ENCODE results near the gene VCL.
"Not testable (repeated sequence)": the region's sequence is repeated elsewhere in the genome, so short reads cannot be mapped to it uniquely, and the experiment has no call there.

The VCL gene

DNA sequence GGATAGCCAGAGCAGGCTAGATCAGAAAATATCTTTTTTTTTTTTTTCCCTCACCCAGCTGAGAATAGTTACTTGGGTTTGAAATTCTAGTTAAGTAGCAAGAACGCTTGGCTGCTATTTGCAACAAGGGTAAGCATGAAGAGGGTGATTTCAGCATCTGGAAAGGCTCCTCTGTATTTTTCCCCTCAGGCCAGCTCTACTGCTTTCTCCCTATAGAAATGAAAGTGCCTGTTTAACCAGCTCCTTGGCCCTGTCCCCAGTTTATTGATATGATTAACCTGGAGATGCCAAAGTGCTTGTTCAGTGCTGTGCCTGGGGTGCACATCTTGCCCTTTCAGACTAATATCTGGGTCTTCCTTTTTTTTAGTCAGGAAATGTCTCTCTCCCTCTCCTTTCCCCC, 115.6 kb downstream of the VCL start:
- DNase-seq, result no peak

DNA sequence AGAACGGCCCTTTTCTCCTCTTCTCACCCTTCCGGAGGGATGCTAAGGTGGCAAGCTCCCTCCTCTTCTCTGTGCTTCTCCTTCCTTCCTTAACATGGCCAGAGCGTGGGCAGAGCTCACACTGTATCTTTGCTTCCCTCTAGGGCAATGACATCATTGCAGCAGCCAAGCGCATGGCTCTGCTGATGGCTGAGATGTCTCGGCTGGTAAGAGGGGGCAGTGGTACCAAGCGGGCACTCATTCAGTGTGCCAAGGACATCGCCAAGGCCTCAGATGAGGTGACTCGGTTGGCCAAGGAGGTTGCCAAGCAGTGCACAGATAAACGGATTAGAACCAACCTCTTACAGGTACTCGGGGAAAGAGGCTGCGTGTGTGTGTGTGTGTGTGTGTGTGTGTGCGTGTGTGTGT, 116.1 kb downstream of the VCL start:
- DNase-seq, result no peak

DNA sequence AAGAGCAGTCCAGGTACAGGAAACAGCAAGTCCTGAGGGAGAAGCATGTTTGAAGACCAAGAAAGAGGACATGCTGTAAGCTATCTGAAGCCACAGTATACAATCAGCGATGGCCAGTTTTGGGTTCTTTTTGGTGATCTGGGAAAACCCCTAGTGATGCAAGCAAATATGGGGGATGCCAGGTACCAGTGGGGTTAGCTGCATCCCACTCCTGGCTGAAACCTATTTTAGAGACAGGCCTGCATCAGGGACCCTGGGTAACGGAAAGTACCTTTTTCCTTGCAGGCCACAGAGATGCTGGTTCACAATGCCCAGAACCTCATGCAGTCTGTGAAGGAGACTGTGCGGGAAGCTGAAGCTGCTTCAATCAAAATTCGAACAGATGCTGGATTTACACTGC, 119.8 kb downstream of the VCL start:
- DNase-seq, result no peak

DNA sequence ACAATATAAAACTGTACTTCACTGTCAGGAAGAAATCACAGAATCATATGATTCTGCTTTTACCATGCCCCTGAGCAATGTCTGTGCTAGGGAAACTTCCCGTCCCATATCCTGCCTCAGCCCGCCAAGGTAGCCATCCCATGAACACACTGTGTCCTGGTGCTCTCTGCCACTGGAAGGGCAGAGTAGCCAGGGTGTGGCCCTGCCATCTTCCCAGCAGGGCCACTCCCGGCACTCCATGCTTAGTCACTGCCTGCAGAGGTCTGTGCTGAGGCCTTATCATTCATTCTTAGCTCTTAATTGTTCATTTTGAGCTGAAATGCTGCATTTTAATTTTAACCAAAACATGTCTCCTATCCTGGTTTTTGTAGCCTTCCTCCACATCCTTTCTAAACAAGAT, 120.9 kb downstream of the VCL start:
- no peak for DNase-seq

DNA sequence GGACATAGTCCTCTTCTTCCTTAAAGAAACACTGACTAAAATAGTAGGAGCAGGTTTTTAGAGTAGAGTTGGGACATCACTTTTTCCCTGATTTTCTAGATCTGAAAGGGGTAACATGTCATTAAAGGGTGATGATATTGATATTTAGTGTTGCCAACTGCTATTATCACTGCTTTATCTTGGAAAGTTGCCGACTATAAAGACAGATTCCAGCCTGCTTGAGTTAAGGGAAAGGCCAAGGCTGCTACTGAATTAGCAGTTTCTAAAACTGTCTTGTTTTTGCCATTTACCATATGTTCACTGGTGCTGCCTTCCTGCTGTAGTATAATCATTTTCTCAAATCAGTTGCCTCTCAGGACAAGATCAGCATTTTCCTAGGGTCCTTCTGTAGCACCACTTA, 123.0 kb downstream of the VCL start:
- no peak for DNase-seq

DNA sequence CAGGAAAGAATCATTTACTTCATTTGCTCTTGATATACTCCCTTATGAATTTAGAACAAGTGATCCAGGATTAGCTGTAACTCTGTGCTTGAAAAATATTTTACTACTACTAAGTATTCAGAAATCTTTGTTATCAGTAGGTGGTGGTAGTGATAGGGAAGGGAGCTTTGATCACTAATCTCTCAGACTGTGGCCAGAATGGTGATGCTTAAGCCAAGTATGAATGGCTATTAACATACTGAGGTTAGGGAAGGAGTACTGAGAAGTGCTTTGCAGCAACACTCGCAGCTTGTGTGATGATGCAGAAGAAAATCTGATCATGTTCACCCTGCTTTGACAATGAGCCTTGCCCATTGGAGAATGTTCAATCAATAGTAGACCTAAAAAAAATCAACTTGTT, 123.5 kb downstream of the VCL start:
- DNase-seq, result no peak

DNA sequence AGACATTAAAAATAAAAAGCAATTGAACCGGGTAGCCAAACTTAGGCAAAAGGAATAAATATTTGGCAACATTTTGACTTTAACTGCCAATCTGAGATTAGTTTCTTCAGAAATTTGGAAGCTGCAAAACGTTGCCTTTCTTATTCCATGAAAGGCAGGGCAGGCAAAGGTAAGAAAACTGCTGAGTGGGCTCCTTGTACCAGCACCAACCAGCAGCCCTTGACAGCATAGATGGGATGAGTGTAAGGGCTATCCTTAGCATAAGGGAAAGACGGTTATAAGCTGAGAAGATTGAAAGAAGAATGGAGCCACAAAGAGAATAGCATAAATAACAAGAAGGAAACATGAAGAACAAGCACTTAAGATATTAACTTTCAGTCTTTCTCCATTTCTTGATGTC, 124.1 kb downstream of the VCL start:
- DNase-seq, result no peak

DNA sequence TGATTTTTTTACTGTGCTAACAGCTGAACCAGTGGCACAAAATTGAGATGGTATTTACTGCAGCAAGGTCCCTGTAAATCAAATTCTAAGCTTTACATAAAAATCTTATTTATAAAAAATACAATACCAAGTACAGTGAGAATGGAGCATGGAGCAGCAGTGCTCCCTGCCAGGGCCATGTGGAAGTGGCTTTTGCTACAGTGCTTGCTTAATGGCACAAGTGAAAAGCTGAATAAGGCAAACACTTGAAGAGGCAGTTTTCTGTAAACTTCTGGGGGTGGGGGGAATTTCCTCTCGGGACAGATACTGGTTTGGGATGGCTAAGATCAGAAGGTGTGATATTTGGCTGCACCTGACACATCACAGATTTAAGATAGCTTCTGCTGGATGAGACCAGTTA, 125.2 kb downstream of the VCL start:
- DNase-seq, result no peak

DNA sequence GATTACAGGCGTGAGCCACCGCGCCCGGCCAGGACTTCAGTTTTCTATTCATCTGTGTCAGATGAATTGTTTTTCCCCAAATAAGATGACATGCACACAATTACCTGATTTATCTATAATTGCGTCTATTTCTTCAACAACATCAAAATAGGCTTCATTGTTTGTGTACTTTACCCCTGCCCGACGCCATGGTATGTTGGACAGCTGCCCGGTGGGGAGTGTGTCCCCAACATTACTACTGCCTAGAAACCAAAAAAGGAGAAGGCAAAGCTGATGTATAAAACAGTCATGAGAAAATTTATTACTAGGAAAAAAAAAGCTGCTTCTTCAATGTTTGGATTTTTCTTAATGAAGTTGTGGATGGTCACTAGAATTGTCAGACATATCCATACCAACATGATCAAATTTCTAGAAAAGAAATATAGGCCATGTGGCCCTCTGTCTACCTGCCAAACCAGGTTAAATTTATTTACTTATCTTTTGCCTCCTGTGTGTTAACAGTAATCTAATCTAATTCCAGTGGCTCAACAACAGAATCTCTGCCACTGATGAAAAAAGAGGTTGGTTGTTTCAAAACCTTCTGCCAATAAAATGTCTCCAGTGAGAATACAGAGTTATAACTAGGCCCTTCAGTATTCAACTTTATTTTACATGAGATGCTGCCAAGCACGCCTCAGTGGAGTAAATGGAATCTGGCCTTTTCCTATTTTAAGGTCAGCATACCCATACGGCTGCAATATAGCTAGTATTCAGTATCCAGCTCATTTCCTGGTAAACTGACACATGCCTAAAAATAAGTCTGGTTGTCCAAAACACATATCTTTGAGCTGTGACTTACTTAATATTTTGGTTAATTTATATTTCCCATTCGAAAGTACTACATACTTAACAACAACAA, 136.3 kb downstream of the VCL start:
- DNase-seq, result no peak

DNA sequence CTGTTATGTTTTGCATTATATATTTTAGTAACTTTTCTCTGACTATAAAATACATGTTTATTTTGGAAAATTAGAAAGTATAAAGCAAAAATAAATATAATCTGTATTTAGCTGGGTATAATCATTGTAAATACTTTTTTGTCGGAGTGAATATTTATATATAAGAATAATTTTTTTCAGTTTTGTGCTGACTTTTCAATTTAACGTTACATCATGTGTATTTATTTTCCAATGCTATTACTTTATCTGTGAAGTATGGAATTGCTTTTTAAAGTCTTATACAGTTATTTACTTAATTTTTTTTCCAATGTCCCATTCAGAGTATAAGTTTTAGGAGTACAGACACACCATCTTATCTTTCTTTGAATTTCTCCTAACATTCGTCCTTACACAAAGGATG, 137.5 kb downstream of the VCL start:
- DNase-seq, result no peak

DNA sequence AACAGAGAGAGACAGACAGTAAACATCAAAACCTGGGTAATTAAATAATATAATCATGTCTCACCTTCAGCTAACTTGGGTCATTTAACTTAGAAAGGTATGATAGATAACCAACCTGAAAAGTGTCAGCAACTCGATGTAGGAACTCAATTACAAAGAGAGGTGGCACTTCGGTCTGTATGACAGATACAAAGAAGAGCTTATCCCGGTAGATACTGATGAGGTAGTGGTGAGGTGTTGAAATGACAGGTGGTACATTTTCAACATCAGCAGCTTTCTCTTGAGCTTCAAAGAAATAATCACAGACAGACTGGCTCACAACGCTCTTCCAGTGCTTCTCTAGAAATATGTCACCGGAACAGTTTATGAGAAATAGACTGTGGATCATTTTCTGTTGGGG, 140.1 kb downstream of the VCL start:
- no peak for DNase-seq

DNA sequence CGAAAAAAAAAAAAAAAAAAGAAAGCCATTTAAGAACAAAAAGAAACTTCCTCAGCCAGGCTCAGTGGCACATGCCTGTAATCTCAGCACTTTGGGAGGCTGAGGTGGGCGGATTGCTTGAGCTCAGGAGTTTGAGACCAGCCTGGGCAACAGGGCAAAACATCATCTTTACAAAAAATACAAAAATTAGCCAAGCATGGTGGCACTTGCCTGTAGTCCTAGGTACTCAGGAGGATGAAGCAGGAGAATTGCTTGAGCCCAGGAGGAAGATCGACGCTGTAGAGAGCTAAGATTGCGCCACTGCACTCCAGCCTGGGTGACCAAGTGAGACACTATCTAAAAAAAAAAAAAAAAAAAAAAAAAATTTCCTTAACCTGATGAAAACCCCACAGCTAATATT, 140.7 kb downstream of the VCL start:
- not testable (repeated sequence) for DNase-seq

DNA sequence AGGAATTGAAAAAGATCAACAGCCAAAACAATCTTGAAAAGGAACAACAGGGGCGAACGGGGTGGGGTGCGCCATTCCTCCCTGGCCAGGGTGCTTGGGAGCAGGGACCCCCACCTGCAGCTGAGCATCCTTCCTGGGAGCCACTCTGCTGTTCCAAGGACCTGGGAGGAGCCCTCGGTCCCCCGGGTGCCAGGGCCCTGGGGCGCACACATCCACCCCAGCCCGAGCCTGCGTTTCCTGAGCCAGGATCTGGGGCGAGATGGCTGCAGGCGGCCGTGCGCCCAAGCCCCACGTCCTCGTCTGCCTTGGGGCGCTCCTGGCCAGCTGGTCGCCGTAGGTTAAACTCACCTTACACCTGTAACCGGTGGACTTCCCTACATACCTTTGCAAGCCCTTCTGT, 142.1 kb downstream of the VCL start:
- DNase-seq, result no peak

DNA sequence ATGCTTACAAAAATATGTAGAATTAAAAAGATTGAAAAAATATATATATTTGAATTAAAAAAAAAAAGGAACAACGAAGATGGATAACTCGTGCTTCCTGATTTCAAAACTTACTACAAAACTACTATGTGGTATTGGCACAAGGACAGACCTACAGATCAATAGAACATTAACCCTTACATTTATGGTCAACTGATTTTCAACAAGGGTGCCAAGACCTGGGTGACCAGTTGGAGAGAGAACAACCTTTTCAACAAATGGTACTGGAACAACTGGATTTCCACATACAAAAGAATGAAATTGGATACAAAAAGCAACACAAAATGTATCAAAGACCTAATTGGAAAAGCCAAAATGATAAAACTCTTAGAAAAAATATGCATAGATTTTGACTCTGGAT, 142.6 kb downstream of the VCL start:
- DNase-seq, result no peak

DNA sequence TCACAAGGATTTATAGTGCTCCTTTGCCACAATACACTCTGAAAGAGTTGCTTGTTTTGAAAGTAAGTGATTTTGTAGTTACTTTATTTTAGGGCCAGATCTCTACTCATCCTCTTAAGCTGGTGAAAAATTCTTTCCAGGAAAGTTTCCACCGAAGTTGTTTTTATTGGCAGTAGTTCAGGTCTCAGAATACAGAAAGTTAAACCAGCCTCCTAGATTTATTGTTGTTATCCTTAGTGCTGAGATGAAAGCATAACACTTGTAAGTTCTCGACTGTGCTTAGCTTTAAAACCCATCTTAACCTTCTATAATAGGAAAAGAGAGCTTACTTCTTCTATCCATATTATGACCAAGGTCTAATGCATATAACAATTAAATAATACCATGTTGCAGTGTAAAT, 147.2 kb downstream of the VCL start:
- no peak for DNase-seq

DNA sequence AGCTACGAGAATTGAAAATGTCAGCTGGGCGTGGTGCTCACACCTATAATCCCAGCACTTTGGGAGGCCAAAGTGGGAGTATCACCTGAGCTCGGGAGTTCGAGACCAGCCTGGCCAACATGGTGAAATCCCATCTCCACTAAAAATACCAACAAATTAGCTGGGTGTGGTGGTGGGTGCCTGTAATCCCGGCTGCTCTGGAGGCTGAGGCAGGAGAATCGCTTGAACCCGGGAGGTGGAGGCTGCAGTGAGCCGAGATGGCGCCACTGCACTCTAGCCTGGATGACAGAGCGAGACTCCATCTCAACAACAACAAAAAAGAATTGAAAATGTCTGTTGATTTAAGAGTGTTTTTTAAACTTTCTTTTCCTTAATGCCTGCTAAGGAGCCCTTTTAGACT, 149.1 kb downstream of the VCL start:
- not testable (repeated sequence) for DNase-seq

DNA sequence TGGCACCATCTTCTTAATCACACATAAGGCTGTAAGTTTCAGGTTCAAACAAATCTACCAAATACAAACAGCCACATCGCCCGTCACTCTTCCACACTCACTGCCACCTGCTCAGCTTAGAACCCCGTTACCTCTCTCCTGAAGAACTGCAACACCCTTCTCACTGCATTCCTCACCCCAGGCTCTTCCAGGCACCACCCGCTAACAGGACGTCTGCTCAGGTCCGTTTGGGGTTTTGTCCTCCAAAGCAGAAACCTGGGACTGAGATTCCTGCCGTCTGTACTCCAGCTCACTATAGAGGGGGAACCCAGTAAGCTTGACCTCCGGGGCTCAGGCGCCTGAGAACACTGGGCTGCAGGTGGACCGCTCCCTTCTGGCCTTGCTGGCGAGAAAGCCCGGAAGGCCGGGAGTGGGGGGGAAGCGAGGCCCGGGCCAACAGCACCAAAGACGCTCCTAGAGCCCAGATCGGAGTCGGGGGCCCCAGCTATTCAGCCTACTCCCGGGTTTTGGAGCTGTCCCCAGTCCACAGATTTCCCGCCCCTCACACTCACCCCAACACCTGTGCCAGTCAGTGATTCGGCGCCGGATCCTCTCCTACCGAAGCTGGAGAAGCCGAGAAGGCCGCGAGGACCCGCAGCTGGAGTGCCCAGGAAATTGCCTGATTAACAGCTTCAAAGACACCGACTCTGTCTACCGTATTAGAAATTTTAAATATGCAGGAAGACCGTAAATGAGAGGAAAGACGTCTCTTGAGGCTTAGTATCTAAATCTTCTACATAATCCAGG, 152.5 kb downstream of the VCL start, which contains the start of gene AP3M1:
Gene AP3M1, minus strand, starts transcription at position 625 of the 786 bp plus-strand sequence. CDS start 12,449 bp downstream, outside the sequence.
- peak; percentile 84 for DNase-seq

DNA sequence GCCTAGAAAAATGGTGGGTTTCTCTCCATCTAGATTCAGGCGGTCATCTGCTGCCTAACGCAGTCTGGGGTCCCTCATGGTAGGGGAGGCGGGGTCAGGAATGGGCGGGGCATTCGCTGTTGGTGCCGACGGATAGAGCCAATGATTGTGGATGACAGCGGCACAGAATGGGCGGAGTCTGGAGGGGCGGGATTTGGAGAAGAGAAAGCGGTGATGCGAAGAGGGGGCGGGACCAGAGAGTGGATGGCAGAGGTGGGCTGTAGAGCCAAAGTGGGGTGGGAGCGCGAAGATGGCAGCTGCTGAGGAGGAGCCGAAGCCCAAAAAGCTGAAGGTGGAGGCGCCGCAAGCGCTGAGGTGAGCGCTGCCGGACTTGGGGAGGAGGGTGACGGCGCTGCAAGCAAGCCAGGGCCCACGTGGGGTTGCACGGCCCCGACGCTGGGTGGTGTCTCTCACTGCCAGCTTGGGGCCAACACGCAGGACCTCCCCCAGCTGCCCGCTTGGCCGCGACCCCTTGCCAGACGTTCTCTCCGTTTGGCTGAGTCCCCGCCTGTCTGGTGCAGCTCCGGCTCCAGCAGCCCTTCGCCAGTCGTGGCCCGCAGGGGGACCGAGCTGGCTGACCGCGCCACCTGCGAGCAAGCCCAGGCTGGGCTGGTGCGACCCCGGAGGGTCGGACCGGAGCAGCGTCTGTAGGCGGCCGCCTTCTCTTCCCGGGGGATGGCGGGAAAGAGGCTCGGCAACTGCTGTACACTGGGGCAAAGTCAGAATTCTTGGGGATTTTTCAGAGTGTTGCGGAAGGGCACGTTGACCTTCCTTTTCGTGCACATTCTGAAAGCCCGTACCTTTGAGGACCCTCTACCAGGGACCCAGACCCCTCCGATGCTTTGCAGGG, 153.3 kb downstream of the VCL start, which contains the start of gene ADK:
Gene ADK, plus strand, starts transcription at position 232 of the 889 bp plus-strand sequence. Its CDS starts 58 bp downstream, at position 290.
- peak; percentile 100 for DNase-seq

DNA sequence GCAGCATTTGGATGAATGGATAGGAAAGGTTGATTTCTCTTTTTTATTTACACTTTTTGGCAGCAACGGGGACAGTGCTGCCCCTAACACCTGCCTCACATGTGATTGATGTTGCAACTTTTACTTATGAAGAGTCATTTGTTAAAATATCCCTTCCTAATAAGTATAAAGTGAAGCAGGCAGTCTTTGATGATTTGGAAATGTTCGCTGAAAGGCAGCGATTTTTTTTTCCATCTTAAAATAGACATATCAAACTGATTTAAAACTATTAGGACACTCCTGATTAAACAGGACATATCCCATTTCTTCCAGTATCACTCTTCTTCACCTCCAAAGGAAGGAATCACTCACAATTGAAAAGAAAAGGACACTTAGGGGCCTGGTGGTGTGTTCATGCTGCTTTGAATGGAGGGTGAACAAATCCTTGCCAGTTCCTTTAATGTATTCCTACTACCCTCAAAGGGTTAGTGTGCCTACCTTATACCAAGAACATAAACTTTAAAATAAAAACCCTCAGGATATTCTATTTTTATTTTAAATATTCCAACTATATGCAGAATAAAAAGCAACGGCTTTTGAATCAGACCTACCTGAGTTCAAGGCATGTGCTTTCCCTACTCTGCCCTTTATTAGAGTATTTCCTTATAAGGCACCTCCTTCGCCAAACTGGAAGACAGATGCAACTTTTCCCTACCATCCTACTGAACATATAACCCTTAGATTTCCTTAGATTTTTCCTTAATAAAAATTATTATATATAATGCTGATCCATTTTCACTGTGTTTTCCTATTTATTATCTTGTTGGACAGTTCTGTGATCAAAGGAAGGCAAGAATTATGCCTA, 154.2 kb downstream of the VCL start:
- no peak for DNase-seq

DNA sequence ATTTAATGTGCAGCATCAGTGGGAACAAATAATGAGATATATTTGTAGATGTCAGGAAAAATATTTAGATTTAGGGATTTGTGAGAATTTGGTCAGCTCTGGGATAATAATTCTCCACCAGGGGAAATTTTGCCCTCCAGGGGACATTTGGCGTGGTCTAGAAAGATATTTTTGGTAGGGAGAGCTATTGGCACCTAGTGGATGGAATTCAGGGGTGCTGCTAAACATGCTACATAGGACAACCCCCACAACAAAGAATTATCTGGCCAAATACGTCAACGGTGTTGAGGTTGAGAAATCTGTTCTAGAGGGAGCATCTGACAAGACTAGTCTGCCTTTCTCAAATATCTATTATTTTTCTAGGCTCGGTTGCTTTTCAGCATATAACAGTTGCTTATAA, 155.2 kb downstream of the VCL start:
- DNase-seq, result no peak

DNA sequence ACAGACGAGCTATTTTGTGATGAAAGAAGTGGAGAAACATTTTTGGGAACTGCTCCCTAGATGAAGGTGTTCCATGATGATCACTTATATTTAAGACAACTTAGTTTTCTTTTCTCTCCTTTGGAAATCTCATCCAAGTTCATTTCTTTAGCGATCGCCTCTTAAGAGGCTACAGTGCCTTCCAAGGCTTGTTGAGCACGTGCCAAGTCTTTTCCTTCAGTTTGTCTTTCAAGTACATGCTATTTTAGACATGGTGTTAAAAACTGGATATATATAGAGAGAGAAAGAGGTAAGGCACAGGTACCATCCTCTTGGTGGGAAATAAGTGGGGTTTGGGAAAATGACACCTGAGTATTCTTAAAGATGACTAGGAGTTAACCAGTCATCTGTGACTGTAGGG, 155.8 kb downstream of the VCL start:
- no peak for DNase-seq

DNA sequence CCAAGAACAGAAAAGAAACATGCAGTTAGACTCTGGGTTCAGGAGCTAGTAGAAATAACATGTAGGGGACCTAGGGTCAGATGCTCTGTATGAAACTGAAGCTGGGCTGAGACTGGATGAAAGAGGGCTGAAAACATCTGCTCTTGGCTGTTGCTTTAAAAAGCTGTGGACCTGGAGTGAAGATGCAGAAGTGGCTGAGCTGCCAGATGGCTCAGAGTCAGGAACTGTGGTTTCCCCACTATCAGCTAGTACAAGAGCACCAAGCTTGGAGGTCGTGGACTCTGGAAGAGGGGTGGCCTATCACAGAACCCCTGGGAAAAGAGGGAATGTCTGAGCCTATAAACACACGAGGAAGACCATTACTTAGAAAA, 159.0 kb downstream of the VCL start:
- DNase-seq, result no peak

Data from effector CD4-positive, alpha-beta T cell (primary cell).